GM12891 (cell line): ENCODE data around the gene PFN3.

ENCODE experiments used
- PAX5 ChIP-seq: IDR thresholded peaks from 2 replicates; pipeline ENCODE4 v1.6.1; 2011; ENCODE audit warnings: low read length, moderate library complexity, mild to moderate bottlenecking; ENCODE audit not compliant: insufficient read depth, severe bottlenecking
- POLR2A ChIP-seq: IDR thresholded peaks from 2 replicates; pipeline ENCODE4 v1.6.1; 2011; ENCODE audit warnings: low read depth, low read length, control low read depth
- POLR2AphosphoS5 ChIP-seq: IDR thresholded peaks from 2 replicates; pipeline ENCODE4 v1.6.1; 2011; ENCODE audit warnings: low read depth, low read length, control low read depth
- SPI1 ChIP-seq: IDR thresholded peaks from 2 replicates; pipeline ENCODE4 v1.6.1; 2011; ENCODE audit warnings: low read depth, low read length, control low read depth
- TAF1 ChIP-seq: IDR thresholded peaks from 2 replicates; pipeline ENCODE4 v1.6.1; 2011; ENCODE audit warnings: low read depth, low read length, control low read depth

DNA sequence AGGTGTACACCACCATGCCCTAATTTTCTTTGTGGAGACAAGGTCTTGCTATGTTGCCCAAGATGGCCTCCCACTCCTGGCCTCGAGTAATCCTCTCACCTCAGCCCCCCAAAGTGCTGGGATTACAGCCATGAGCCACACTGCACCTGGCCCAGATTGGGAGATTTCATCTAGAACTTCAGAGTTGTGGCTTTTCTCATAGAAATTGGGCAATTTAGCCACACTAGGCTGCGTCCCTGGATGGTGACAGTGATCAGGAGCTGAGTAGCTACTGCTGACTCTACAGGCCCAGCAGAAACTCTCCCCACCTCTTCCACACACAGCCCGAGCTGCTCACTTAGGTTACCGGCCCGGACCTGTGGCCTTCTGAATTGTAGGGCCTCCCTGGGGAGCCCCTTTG, 7.7 kb downstream of the PFN3 start:
- TF ChIP-seq TAF1 (no peak), POLR2A (no peak), SPI1 (no peak), POLR2AphosphoS5 (no peak), PAX5 (no peak)
